MM.1S (cell line): Measurements from ENCODE around the gene PDCD7.

Source experiments
- CTCF ChIP-seq: fragments of 300-600 bp; sonication (generic); IDR thresholded peaks from 2 replicates; pipeline ENCODE4 v1.5.1; 2016; ENCODE audit warnings: antibody characterized with exemption, low read length, mixed read lengths
- EZH2 ChIP-seq: fragments of 300-600 bp; sonication (generic); optimal IDR thresholded peaks from 2 replicates; pipeline ENCODE3; 2017; ENCODE audit warnings: low read depth, mild to moderate bottlenecking, antibody characterized with exemption, low read length, mixed read lengths
- EZH2phosphoT487 ChIP-seq: fragments of 300-600 bp; sonication (generic); IDR thresholded peaks from 2 replicates; pipeline ENCODE4 v1.6.1; 2018; ENCODE audit warnings: antibody characterized with exemption, low read length

GRCh38 chr15:65164139-65164538 is 30.5 kb upstream of the PDCD7 start:
- TF ChIP-seq CTCF, result no peak
- no peak for TF ChIP-seq EZH2phosphoT487
- no peak for TF ChIP-seq EZH2
